Breast epithelium (tissue), 3 donors: Measurements from ENCODE around the gene TTC23.

Experiments used
- CTCF ChIP-seq, 3 donors: fragments of 450-650 bp; IDR thresholded peaks; one replicate each; pipeline ENCODE4 v1.5.1; 2016 to 2017; ENCODE audit warnings: antibody characterized with exemption in 3 of 3, mild to moderate bottlenecking in 3 of 3, moderate library complexity in 3 of 3
- POLR2AphosphoS5 ChIP-seq, 3 donors: sonication (generic); formaldehyde crosslinking; IDR thresholded peaks; one replicate each; pipeline ENCODE4 v1.6.1; 2017; ENCODE audit warnings: antibody characterized with exemption in 3 of 3

GRCh38 chr15:99207672-99208071, 41.7 kb downstream of the TTC23 start:
- TF ChIP-seq POLR2AphosphoS5 (IDR thresholded peaks at IDR 0.05) (no peak), CTCF (IDR thresholded peaks at IDR 0.05) (no peak)
